Measurements from ENCODE around the gene SYTL1.

Gene SYTL1

DNA sequence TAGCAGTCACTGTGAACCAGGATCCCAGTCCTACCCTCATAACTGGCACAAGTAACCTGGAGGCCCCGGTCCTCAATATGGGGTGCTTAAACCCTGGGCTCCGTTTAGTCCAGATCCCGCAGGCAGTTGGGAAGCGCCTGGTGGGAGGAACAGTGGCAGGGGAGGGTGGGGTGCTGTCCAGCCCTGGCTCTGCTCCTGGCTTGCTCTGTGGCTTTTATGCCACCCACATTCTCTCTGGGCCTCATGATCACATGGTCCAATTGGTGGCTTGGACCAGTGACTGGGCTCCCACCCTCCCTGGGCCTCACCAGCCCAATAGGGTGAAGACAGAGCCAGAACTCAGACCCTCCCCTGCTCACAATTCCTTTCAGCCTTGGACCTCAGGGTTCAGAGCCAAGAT lies 38.4 kb downstream of the SYTL1 start:
- no peaks in the 10 kb centered on the region for H3K9me2 ChIP-seq (replicated peaks; ENCODE audit: insufficient read depth, low read length)
- no peak overlapping the region for H2AFZ ChIP-seq (ENCODE audit: low read length)
- H3K9ac ChIP-seq (ENCODE audit: low read length), result no peak overlapping the region
- H3K9me3 ChIP-seq (replicated peaks; ENCODE audit: insufficient read depth, low read length), result no peaks in the 10 kb centered on the region
- TF ChIP-seq, protein P1, sequence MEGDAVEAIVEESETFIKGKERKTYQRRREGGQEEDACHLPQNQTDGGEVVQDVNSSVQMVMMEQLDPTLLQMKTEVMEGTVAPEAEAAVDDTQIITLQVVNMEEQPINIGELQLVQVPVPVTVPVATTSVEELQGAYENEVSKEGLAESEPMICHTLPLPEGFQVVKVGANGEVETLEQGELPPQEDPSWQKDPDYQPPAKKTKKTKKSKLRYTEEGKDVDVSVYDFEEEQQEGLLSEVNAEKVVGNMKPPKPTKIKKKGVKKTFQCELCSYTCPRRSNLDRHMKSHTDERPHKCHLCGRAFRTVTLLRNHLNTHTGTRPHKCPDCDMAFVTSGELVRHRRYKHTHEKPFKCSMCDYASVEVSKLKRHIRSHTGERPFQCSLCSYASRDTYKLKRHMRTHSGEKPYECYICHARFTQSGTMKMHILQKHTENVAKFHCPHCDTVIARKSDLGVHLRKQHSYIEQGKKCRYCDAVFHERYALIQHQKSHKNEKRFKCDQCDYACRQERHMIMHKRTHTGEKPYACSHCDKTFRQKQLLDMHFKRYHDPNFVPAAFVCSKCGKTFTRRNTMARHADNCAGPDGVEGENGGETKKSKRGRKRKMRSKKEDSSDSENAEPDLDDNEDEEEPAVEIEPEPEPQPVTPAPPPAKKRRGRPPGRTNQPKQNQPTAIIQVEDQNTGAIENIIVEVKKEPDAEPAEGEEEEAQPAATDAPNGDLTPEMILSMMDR (IDR thresholded peaks at IDR 0.05; ENCODE audit: low read length), result no peak
- TF ChIP-seq EZH2 (optimal IDR thresholded peaks at IDR 0.05; ENCODE audit: low read depth, low read length), result no peak
- TF ChIP-seq EZH2phosphoT487 (IDR thresholded peaks at IDR 0.05; ENCODE audit: low read length), result no peak
- H3K4me2 ChIP-seq (ENCODE audit: low read depth, low read length), result no peak overlapping the region
- no peaks in the 10 kb centered on the region for H3K79me2 ChIP-seq (ENCODE audit: low read length)
- no peaks in the 10 kb centered on the region for H3K4me1 ChIP-seq (ENCODE audit: low read length)
- DNase-seq, result no peak
- H3K36me3 ChIP-seq (replicated peaks; ENCODE audit: insufficient read depth, low read length), result no peaks in the 10 kb centered on the region
- H4K20me1 ChIP-seq (ENCODE audit: insufficient read depth, low read length), result no peaks in the 10 kb centered on the region
- H3K4me3 ChIP-seq (ENCODE audit: low read length), result no peak overlapping the region
- 0 out of 2 replicates have a peak, but pooled peaks cover 9% of the 10 kb centered on the region for H3K27me3 ChIP-seq (replicated peaks; ENCODE audit: insufficient read depth, low read length)
- no peaks in the 10 kb centered on the region for H3F3A ChIP-seq (ENCODE audit: insufficient read depth, low read length)
- no peak overlapping the region for H3K27ac ChIP-seq (ENCODE audit: low read length)

DNA sequence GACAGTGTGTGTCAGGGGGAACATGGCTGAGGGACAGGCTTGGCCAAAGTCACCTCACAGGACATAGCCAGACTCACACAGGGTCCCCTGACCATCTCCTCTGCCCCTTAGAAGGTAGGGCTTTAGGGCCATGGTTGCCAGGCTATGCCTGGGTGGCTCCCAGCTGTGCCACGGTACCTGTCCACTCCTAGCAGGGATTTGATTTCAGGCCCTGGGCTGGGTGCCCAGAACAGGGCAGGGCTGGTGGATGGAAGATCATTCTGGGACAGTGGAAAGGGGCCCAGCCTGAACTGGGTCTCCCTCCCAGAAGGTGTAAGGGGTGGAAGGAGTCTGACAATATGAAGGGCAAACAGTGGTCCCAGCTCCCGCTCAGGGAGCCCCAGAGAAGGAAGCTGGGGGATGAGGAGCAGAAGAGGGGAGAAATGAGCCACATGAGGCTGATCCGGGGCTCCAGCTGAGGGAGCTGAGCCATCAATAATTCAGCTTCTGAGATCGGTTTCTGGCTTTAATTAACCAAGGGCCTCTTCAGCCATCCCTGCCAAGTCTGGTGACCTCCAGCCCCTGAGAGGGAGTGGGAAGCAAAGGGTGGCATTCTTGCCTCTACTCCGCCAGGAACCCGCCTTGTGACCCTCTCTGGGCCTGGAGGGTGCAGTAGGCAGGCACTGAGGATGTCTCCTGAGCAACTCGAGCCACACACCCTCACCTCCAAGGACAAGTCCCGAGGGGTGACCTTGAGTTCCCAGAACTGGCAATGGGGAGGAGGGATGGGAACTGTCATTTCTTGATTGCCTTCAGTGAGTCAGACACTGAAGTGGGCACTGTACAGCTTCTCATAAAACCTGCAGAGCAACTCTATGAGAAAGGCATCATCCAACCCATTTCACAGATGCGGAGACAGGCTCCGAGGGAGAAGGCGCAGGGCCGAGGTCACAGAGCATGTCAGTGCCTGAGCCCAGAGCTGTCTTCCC lies 39.2 kb downstream of the SYTL1 start:
- H3K27me3 ChIP-seq (replicated peaks; ENCODE audit: insufficient read depth, low read length), result 0 out of 2 replicates have a peak, but pooled peaks cover 7% of the 10 kb centered on the region
- no peaks in the 10 kb centered on the region for H3K4me1 ChIP-seq (ENCODE audit: low read length)
- H2AFZ ChIP-seq (ENCODE audit: low read length), result no peak overlapping the region
- no peaks in the 10 kb centered on the region for H4K20me1 ChIP-seq (ENCODE audit: insufficient read depth, low read length)
- H3K27ac ChIP-seq (ENCODE audit: low read length), result no peak overlapping the region
- no peaks in the 10 kb centered on the region for H3K36me3 ChIP-seq (replicated peaks; ENCODE audit: insufficient read depth, low read length)
- H3K9me3 ChIP-seq (replicated peaks; ENCODE audit: insufficient read depth, low read length), result no peaks in the 10 kb centered on the region
- H3F3A ChIP-seq (ENCODE audit: insufficient read depth, low read length), result no peaks in the 10 kb centered on the region
- TF ChIP-seq, protein P1 (IDR thresholded peaks at IDR 0.05; ENCODE audit: low read length), result no peak
- TF ChIP-seq EZH2 (optimal IDR thresholded peaks at IDR 0.05; ENCODE audit: low read depth, low read length) (no peak), EZH2phosphoT487 (IDR thresholded peaks at IDR 0.05; ENCODE audit: low read length) (no peak)
- H3K4me3 ChIP-seq (ENCODE audit: low read length), result no peak overlapping the region
- H3K79me2 ChIP-seq (ENCODE audit: low read length), result no peaks in the 10 kb centered on the region
- H3K9ac ChIP-seq (ENCODE audit: low read length), result no peak overlapping the region
- DNase-seq, result no peak
- no peaks in the 10 kb centered on the region for H3K9me2 ChIP-seq (replicated peaks; ENCODE audit: insufficient read depth, low read length)
- no peak overlapping the region for H3K4me2 ChIP-seq (ENCODE audit: low read depth, low read length)

- Histone ChIP-seq H3K4me2 (ENCODE audit: low read depth, low read length) (no peak overlapping the region), H3K36me3 (replicated peaks; ENCODE audit: insufficient read depth, low read length) (no peaks in the 10 kb centered on the region), H3K27ac (ENCODE audit: low read length) (no peak overlapping the region), H3K27me3 (replicated peaks; ENCODE audit: insufficient read depth, low read length) (0 out of 2 replicates have a peak, but pooled peaks cover 7% of the 10 kb centered on the region), H3K9me3 (replicated peaks; ENCODE audit: insufficient read depth, low read length) (no peaks in the 10 kb centered on the region), H3F3A (ENCODE audit: insufficient read depth, low read length) (no peaks in the 10 kb centered on the region), H2AFZ (ENCODE audit: low read length) (no peak overlapping the region), H3K79me2 (ENCODE audit: low read length) (no peaks in the 10 kb centered on the region), H3K9ac (ENCODE audit: low read length) (no peak overlapping the region), H3K9me2 (replicated peaks; ENCODE audit: insufficient read depth, low read length) (no peaks in the 10 kb centered on the region), H3K4me1 (ENCODE audit: low read length) (no peaks in the 10 kb centered on the region), H4K20me1 (ENCODE audit: insufficient read depth, low read length) (no peaks in the 10 kb centered on the region), H3K4me3 (ENCODE audit: low read length) (no peak overlapping the region)
- TF ChIP-seq EZH2phosphoT487 (IDR thresholded peaks at IDR 0.05; ENCODE audit: low read length), result no peak
- TF ChIP-seq, protein P1 (IDR thresholded peaks at IDR 0.05; ENCODE audit: low read length), result no peak
- no peak for TF ChIP-seq EZH2 (optimal IDR thresholded peaks at IDR 0.05; ENCODE audit: low read depth, low read length)
- DNase-seq, result no peak
These were observed 40.3 kb downstream of the SYTL1 start for GRCh38 chr1:27381969-27382762.

Data from MM.1S (cell line).